Activated naive CD4-positive, alpha-beta T cell treated with anti-CD3 and anti-CD28 coated beads for 36 hours (primary cell): ENCODE data around the gene FARP1. TPM values are rescaled to one million over a fixed set of nuclear protein-coding genes. Genes with fewer than 3 reads are reported as not detected.

ENCODE experiments used
- CTCF ChIA-PET: fragments of 350-600 bp; sonication (Branson Sonifier 250); formaldehyde crosslinking; loops from one replicate; lab custom pipeline; 2021; ENCODE audit warnings: antibody characterized with exemption; lab: Charles Lee
- DNase-seq: peaks from one replicate; pipeline ENCODE4 v3.0.0-alpha.2; 2020
- H3K27ac Mint-ChIP-seq: one replicate; pipeline ENCODE4 v1.8.0; 2021; ENCODE audit warnings: mild to moderate bottlenecking, mixed read lengths
- H3K27me3 Mint-ChIP-seq: one replicate; pipeline ENCODE4 v1.8.0; 2021; ENCODE audit warnings: low read depth, mixed read lengths
- H3K36me3 Mint-ChIP-seq: one replicate; pipeline ENCODE4 v1.8.0; 2021; ENCODE audit warnings: low read depth, mixed read lengths
- H3K4me1 Mint-ChIP-seq: one replicate; pipeline ENCODE4 v1.8.0; 2021; ENCODE audit warnings: low read depth, mixed read lengths
- H3K4me3 Mint-ChIP-seq: one replicate; pipeline ENCODE4 v1.8.0; 2021; ENCODE audit warnings: mild to moderate bottlenecking, moderate library complexity, mixed read lengths
- H3K9me3 Mint-ChIP-seq: one replicate; pipeline ENCODE4 v1.8.0; 2021; ENCODE audit warnings: mixed read lengths
- intact Hi-C: fragments of 100-400 bp; cut with micrococcal nuclease; formaldehyde crosslinking; loops from one replicate; pipeline ENCODE4 v1.15.1; 2023
- total RNA-seq, 2 experiments: library from RNA; stranded (reverse); gene quantifications; one replicate each; pipeline ENCODE4 v1.2.3, GENCODE V29; 2021

The FARP1 gene
- total RNA-seq, 2 experiments from 2014 or later = 0.27 to 0.38 TPM

DNA sequence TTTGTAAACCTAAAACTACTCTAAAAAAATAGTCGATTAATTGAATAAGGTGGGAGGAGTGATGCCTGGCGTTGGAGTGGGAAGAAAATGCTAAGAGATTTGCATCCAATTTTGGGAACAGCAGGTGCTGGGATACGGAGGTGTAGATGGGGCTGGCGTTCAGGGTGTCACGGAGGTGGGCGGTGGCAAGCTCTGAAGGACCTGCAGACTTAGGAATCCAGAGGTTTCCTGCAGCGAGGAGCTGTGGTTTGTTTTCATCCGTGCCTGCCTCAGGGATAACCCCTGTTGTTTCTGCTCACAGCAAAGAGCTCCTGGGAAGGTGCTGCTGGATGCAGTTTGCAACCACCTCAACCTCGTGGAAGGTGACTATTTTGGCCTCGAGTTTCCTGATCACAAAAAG is 200.6 kb downstream of the FARP1 start:
- Mint-ChIP-seq H3K27me3 (peaks cover 2% of the 10 kb centered on the region), H3K27ac (no peak overlapping the region), H3K9me3 (no peaks in the 10 kb centered on the region), H3K4me1 (no peaks in the 10 kb centered on the region), H3K4me3 (no peak overlapping the region), H3K36me3 (no peaks in the 10 kb centered on the region)
- intact Hi-C loops = no loop called here
- CTCF ChIA-PET = no interaction called here
- DNase-seq = no peak

DNA sequence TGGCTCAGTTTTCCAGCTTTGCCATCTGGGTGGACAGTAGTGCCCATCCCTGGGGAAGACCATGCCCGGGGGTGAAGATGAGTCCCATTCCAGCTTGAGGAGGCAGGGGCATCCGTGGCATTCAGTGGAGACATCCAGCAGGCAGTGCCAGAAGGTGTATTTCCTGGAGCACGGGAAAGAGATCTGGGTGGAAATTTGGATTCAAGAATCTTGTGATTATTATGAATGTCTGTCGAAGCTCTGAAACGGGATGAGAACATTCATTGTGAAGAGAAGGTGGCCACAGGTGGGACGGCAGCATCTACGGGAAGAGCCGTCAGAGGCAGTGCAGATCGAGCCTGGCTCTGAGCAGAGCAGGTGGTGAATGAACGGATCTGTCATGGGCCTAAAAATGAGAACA is 201.5 kb downstream of the FARP1 start:
- CTCF ChIA-PET = interaction anchor here (1.1 kb wide), 1 partner anchor 9 kb away, joined by 3 read pairs; no protein-coding TSS in a partner anchor
- intact Hi-C loops = no loop called here
- Mint-ChIP-seq H3K4me3 (no peak overlapping the region), H3K27ac (no peak overlapping the region), H3K27me3 (peaks cover 2% of the 10 kb centered on the region), H3K9me3 (no peaks in the 10 kb centered on the region), H3K36me3 (no peaks in the 10 kb centered on the region), H3K4me1 (no peaks in the 10 kb centered on the region)
- DNase-seq = no peak

DNA sequence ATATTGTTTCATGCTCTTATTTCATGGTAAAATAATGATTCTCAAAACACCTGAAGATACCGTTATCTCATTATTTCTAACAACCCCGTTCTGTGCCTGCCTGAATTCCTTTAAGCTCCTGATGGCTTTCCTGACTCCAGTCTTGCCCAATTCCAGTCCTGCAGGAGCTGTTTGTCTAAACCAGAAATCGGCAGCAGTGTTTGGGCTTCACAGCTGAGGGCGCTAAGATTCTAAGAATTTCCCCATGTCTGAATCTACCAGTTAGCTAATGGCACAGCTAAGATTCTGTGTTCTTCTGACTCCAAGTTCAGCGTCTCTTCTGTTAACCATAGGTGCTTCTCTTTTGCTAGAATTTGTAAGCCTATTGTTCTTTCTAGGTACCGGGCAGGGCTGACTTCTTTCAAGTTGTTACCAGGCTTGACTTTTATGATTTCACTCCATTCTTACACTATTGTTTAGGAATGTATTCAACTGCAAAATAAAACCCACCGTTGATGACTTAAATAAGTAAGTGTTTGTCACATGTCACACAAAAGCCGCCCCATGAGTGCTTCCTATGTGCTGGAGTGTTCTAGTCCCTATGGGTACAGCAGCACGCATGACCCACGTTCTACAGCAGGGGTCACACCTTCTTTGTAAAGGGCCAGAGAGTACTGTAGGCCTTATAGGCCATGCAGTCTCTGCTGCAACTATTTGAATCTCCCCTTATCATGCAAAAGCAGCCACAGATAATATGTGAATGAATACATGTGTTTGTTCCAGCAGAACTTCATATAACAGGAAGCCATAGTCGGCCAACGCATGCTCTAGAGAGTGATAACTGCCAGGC is 202.4 kb downstream of the FARP1 start:
- CTCF ChIA-PET = interaction anchor here (1.1 kb wide), 1 partner anchor 8 kb away, joined by 3 read pairs; no protein-coding TSS in a partner anchor
- H3K4me1 Mint-ChIP-seq = no peaks in the 10 kb centered on the region
- no peaks in the 10 kb centered on the region for H3K9me3 Mint-ChIP-seq
- intact Hi-C loops = loop anchor here (1.0 kb wide), 1 partner anchor 328 kb away; no protein-coding TSS in a partner anchor
- no peaks in the 10 kb centered on the region for H3K36me3 Mint-ChIP-seq
- H3K27ac Mint-ChIP-seq = no peak overlapping the region
- H3K27me3 Mint-ChIP-seq = peaks cover 2% of the 10 kb centered on the region
- DNase-seq = no peak
- H3K4me3 Mint-ChIP-seq = no peak overlapping the region

DNA sequence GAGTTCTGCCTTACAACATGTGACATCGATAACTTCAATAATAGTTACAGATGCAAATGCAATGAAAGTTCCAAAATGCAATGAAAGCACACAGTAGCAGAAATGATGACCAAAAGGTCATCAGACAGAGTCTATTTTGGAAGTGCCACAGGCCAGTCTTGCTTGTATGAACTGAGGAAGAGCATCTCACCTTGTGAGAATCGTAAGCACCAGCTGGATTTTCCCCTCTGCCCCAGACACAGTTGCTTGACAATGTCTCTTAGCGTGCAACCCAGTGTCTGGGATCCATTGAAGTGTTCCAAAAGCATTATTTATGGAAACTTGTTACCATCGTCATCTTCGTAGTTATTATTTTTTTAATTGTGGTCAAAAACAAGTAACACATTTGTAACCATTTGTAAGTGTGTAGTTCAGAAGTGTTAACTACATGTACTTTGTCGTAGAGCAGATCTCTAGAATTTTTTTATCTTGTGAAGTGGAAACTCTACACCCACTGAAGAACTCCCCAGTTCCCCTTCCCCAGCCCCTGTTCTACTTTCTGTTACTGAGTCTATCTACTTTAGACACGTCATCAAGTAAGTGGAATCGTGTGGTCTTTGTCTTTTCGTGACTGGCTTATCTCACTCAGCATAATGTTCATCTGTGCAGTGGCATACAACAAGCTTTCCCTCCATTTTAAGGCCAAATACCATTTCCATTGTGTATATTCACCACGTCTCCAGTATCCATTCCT is 204.2 kb downstream of the FARP1 start:
- no peaks in the 10 kb centered on the region for H3K9me3 Mint-ChIP-seq
- no peak overlapping the region for H3K27ac Mint-ChIP-seq
- H3K4me3 Mint-ChIP-seq = no peak overlapping the region
- peaks cover 2% of the 10 kb centered on the region for H3K27me3 Mint-ChIP-seq
- H3K4me1 Mint-ChIP-seq = no peaks in the 10 kb centered on the region
- intact Hi-C loops = no loop called here
- no peak for DNase-seq
- CTCF ChIA-PET = no interaction called here
- no peaks in the 10 kb centered on the region for H3K36me3 Mint-ChIP-seq

DNA sequence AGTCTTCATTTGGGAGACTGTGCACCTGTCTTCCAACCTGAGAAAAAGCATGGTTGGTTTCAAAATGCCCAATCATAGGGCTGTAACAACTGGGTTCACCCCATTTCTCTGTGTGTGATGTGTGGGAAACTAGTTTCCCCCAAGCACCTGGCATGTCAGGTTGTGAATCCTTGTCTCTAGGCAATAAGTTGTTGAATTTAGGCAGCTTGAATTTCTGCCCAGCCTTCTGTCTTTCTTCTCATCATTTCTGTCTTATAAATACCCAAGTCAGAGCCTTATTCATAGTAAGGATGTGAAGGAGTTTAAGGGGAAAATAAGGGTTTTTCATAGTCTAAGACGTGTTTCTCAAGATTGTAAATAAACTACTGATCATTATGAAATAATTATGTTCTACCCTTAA is 204.9 kb downstream of the FARP1 start:
- Mint-ChIP-seq H3K4me1 (no peaks in the 10 kb centered on the region), H3K27ac (no peak overlapping the region), H3K27me3 (peaks cover 2% of the 10 kb centered on the region), H3K36me3 (no peaks in the 10 kb centered on the region), H3K4me3 (no peak overlapping the region), H3K9me3 (no peaks in the 10 kb centered on the region)
- DNase-seq = no peak
- CTCF ChIA-PET = no interaction called here
- intact Hi-C loops = no loop called here

DNA sequence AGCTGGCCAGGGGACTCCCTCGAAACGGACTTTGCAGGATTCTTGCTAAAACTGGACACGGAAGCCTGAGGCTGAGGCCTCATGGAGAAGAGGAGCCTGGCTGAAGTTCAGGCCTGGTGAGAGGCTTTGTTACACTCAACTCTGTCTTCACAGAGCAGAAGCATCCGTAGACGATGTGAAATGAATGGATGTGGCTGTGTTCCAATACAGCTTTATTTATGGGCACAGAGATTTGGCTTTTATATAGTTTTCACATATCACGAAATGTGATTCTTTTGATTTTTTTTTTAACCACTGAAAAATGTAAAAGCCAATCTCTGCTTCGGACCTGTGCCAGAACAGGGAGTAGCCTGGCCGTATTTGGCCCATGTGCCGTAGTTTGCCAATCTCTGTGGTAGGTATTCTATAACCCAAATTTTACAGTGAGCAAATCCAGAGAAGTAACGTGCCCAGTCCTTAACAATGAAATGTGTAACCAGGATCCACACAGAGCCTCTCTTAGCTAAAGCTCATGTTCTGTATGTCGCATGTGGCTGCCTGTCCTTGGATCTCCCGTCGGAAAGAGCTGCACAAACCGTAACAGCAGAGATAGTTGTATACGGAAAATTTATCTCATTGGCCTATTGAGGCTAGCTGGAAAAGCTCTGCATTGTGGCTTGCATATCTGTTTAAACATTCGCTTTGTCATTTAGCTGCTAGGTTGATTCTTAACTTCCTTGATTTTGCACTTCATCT is 205.7 kb downstream of the FARP1 start:
- Mint-ChIP-seq H3K27ac (no peak overlapping the region), H3K4me1 (no peaks in the 10 kb centered on the region)
- CTCF ChIA-PET = interaction anchor here (0.6 to 1.8 kb wide), 4 partner anchors 61 to 1567 kb away, joined by 4 to 7 read pairs (median 4); no protein-coding TSS in a partner anchor

DNA sequence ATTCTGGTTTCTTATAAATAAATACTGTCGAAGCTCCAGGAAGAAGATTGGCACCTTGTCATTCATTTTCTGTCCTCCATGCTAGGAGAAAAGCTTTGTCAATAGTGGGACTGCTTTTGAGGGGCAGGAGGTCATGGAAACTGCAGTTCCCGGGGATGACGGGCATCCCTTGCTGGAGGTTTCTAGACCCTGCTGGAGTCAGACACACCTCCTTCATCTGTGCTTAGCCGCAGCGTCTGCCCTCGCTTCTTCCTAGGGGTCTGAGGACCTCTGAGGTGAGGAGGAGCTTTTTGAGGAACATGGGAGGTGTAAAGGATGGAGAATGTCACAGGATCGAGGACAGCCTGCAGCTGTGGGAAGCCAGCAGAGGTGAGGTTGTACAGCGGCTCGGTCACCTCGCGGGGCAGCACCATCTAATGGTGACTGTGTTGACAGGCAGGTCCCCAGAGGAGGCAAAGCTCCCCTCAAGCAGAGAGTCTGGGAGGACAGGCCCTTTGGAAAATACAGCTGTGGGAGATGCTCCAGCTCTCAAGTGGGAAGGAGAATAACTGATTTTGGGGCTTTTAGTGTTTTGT is 206.9 kb downstream of the FARP1 start:
- Mint-ChIP-seq H3K27me3 (no peaks in the 10 kb centered on the region), H3K4me1 (no peaks in the 10 kb centered on the region), H3K9me3 (no peaks in the 10 kb centered on the region), H3K4me3 (no peak overlapping the region), H3K27ac (no peak overlapping the region), H3K36me3 (no peaks in the 10 kb centered on the region)
- intact Hi-C loops = loop anchor here (1.0 kb wide), 1 partner anchor 495 kb away; no protein-coding TSS in a partner anchor
- CTCF ChIA-PET = interaction anchor here (0.5 to 1.8 kb wide), 4 partner anchors 62 to 494 kb away, joined by 3 to 4 read pairs (median 4); no protein-coding TSS in a partner anchor
- DNase-seq = no peak

More for the DNA sequence above, 205.7 kb downstream of the FARP1 start:
- Mint-ChIP-seq H3K4me3 (no peak overlapping the region), H3K36me3 (no peaks in the 10 kb centered on the region), H3K27me3 (peaks cover 2% of the 10 kb centered on the region), H3K9me3 (no peaks in the 10 kb centered on the region)
- intact Hi-C loops = no loop called here
- no peak for DNase-seq

DNA sequence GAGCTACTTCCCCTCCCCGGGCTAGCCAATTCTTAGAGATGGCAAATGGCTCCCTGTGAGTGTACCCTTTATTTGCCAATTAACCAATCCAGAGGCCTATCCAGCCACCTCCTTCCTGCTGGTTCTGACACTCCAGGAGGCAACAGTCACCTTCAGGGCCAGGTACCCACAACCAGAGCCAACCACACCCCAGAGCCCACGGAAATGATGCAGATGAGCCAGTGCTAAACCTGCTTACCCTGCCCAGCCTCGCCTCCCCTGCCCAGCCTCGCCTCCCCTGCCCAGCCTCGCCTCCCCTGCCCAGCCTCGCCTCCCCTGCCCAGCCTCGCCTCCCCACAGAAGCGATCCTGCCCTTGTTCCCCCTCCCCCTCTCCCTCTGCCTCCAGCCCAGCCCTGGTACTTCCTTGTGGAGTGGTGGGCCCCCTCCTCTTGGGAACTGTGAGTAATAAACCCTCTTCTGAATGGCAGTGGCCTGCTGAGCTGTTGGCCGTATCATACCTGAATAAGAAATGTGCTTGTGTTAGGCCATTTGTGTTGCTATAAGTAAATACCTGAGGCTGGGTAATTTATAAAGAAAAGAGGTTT is 207.9 kb downstream of the FARP1 start:
- DNase-seq = no peak
- Mint-ChIP-seq H3K27me3 (no peaks in the 10 kb centered on the region), H3K4me1 (no peaks in the 10 kb centered on the region), H3K9me3 (no peaks in the 10 kb centered on the region), H3K4me3 (no peak overlapping the region), H3K27ac (no peak overlapping the region), H3K36me3 (no peaks in the 10 kb centered on the region)
- intact Hi-C loops = loop anchor here (1.0 kb wide), 1 partner anchor 496 kb away; no protein-coding TSS in a partner anchor
- CTCF ChIA-PET = interaction anchor here (0.6 kb wide), 2 partner anchors 80 to 495 kb away, joined by 3 to 4 read pairs; no protein-coding TSS in a partner anchor

DNA sequence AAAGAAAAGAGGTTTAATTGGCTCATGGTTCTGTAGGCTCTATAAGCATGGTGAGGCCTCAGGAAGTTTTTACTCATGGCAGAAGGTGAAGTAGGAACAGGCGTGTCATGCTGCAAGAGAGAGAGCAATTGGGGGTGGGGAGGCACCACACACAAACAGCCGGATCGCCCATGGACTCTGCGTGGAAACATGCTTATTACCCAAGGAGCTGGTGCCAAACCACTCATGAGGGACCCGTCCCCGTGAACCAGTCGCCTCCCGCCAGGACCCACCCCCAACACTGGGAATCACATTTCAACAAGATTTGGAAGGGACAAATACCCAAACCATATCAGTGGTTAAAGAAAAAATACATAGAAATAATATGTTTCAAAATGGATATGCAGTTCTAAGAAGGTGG is 208.7 kb downstream of the FARP1 start:
- Mint-ChIP-seq H3K27me3 (no peaks in the 10 kb centered on the region), H3K27ac (no peak overlapping the region), H3K4me1 (no peaks in the 10 kb centered on the region), H3K36me3 (no peaks in the 10 kb centered on the region), H3K9me3 (no peaks in the 10 kb centered on the region), H3K4me3 (no peak overlapping the region)
- CTCF ChIA-PET = no interaction called here
- DNase-seq = no peak
- intact Hi-C loops = no loop called here

DNA sequence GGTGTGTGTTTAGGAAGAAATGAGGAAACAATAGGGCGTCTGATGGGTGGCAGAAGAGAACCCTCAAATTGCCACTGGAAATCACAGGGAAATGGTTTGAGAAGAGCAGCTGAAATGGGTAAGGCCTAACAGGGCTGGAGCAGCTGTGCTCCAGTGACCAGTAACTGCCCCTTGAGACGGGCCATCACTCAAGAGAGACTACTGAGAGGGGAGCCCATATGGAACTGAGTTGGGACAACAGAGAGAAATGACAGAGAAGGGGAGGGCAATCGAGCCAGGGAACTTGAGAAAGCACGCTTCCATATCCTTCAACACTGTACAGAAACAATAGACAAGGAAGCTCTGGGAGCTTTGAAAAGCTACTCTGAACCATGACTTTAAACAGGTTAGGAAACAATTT is 209.3 kb downstream of the FARP1 start:
- H3K9me3 Mint-ChIP-seq = no peaks in the 10 kb centered on the region
- DNase-seq = no peak
- CTCF ChIA-PET = no interaction called here
- no peaks in the 10 kb centered on the region for H3K4me1 Mint-ChIP-seq
- H3K27me3 Mint-ChIP-seq = peaks cover 2% of the 10 kb centered on the region
- H3K27ac Mint-ChIP-seq = no peak overlapping the region
- no peak overlapping the region for H3K4me3 Mint-ChIP-seq
- H3K36me3 Mint-ChIP-seq = no peaks in the 10 kb centered on the region
- intact Hi-C loops = no loop called here

DNA sequence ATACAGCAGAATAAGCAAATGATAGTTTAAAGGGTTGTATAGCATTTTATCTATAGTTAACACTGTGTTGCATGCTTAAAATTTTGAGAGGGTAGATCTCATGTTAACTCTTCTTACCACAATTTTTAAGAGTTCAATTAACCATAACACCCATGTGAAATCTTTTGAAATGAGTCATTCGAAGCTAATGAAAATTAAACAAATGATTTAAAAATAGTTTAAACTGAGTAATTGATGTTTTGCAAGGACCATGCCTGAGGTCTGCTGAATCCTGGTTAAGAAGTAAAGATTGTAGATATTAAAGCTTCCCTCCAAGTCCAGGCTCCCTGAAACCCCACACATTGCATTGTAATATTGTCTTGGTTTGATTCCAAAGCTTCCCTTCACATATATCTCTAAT is 210.9 kb downstream of the FARP1 start:
- intact Hi-C loops = no loop called here
- CTCF ChIA-PET = interaction anchor here (0.8 to 1.4 kb wide), 2 partner anchors 9 to 15 kb away, joined by 3 to 4 read pairs; no protein-coding TSS in a partner anchor
- no peak overlapping the region for H3K4me3 Mint-ChIP-seq

More for the DNA sequence above, 210.9 kb downstream of the FARP1 start:
- no peaks in the 10 kb centered on the region for H3K4me1 Mint-ChIP-seq
- H3K27ac Mint-ChIP-seq = no peak overlapping the region
- H3K9me3 Mint-ChIP-seq = no peaks in the 10 kb centered on the region
- no peaks in the 10 kb centered on the region for H3K36me3 Mint-ChIP-seq
- H3K27me3 Mint-ChIP-seq = peaks cover 2% of the 10 kb centered on the region
- DNase-seq = no peak
